WTC11 (cell line): ENCODE results near the gene GOLT1A.

Experiments
- ATF6 ChIP-seq: sonication (generic); formaldehyde crosslinking; IDR thresholded peaks from 2 replicates; pipeline ENCODE4 v1.8.1; 2023; ENCODE audit warnings: mild to moderate bottlenecking, missing genetic modification reagents
- CTCF ChIP-seq: fragments of 200-600 bp; IDR thresholded peaks from 2 replicates; pipeline ENCODE4 v1.8.0; 2022; ENCODE audit warnings: antibody characterized with exemption
- E2F1 ChIP-seq: sonication (generic); formaldehyde crosslinking; IDR thresholded peaks from 2 replicates; pipeline ENCODE4 v1.8.0; 2022; ENCODE audit warnings: mild to moderate bottlenecking, missing genetic modification reagents
- FOXJ3 ChIP-seq: sonication (generic); formaldehyde crosslinking; IDR thresholded peaks from 2 replicates; pipeline ENCODE4 v1.9.0; 2021; ENCODE audit warnings: missing genetic modification reagents, mild to moderate bottlenecking, borderline replicate concordance
- HMGXB4 ChIP-seq: sonication (generic); formaldehyde crosslinking; IDR thresholded peaks from 2 replicates; pipeline ENCODE4 v1.8.1; 2023; ENCODE audit warnings: mild to moderate bottlenecking, moderate library complexity, missing genetic modification reagents
- TCF7 ChIP-seq: sonication (generic); formaldehyde crosslinking; IDR thresholded peaks from 2 replicates; pipeline ENCODE4 v1.8.0; 2022; ENCODE audit warnings: mild to moderate bottlenecking, low read depth, missing genetic modification reagents, moderate library complexity
- USF2 ChIP-seq: sonication (generic); formaldehyde crosslinking; IDR thresholded peaks from 2 replicates; pipeline ENCODE4 v1.8.1; 2023; ENCODE audit warnings: mild to moderate bottlenecking, missing genetic modification reagents, moderate library complexity
- ZBTB21 ChIP-seq: sonication (generic); formaldehyde crosslinking; IDR thresholded peaks from 2 replicates; pipeline ENCODE4 v1.8.1; 2023; ENCODE audit warnings: mild to moderate bottlenecking, missing genetic modification reagents, borderline replicate concordance
- ZSCAN18 ChIP-seq: fragments of 250-450 bp; sonication (Bioruptor Pico); IDR thresholded peaks from 2 replicates; pipeline ENCODE4 v2.1.2; 2022; ENCODE audit warnings: mild to moderate bottlenecking, moderate library complexity
- TF ChIP-seq, protein P1 (sequence below): fragments of 250-450 bp; sonication (Bioruptor Pico); IDR thresholded peaks from 2 replicates; pipeline ENCODE4 v1.8.0; 2021; ENCODE audit warnings: mild to moderate bottlenecking
- TF ChIP-seq, protein P2 (sequence below): sonication (generic); formaldehyde crosslinking; IDR thresholded peaks from 2 replicates; pipeline ENCODE4 v1.8.1; 2022; ENCODE audit warnings: low read depth, missing genetic modification reagents, borderline replicate concordance
- TF ChIP-seq, protein P3 (sequence below): sonication (generic); formaldehyde crosslinking; conservative IDR thresholded peaks from 2 replicates; pipeline ENCODE4 v1.8.1; 2022; ENCODE audit warnings: mild to moderate bottlenecking, missing genetic modification reagents
- TF ChIP-seq, protein P4 (sequence below): sonication (generic); formaldehyde crosslinking; IDR thresholded peaks from 2 replicates; pipeline ENCODE4 v1.8.0; 2022; ENCODE audit warnings: mild to moderate bottlenecking, missing genetic modification reagents

GRCh38 chr1:204180133-204180532 is 33.7 kb downstream of the GOLT1A start:
- TF ChIP-seq, protein P1, sequence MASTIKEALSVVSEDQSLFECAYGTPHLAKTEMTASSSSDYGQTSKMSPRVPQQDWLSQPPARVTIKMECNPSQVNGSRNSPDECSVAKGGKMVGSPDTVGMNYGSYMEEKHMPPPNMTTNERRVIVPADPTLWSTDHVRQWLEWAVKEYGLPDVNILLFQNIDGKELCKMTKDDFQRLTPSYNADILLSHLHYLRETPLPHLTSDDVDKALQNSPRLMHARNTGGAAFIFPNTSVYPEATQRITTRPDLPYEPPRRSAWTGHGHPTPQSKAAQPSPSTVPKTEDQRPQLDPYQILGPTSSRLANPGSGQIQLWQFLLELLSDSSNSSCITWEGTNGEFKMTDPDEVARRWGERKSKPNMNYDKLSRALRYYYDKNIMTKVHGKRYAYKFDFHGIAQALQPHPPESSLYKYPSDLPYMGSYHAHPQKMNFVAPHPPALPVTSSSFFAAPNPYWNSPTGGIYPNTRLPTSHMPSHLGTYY (CRISPR knock-in tag): no peak
- TF ChIP-seq ATF6 (CRISPR knock-in tag) (no peak), CTCF (no peak), E2F1 (CRISPR knock-in tag) (no peak), TCF7 (CRISPR knock-in tag) (no peak), ZBTB21 (CRISPR knock-in tag) (no peak), HMGXB4 (no peak), ZSCAN18 (no peak), USF2 (CRISPR knock-in tag) (no peak), FOXJ3 (CRISPR knock-in tag) (no peak)
- TF ChIP-seq, protein P2, sequence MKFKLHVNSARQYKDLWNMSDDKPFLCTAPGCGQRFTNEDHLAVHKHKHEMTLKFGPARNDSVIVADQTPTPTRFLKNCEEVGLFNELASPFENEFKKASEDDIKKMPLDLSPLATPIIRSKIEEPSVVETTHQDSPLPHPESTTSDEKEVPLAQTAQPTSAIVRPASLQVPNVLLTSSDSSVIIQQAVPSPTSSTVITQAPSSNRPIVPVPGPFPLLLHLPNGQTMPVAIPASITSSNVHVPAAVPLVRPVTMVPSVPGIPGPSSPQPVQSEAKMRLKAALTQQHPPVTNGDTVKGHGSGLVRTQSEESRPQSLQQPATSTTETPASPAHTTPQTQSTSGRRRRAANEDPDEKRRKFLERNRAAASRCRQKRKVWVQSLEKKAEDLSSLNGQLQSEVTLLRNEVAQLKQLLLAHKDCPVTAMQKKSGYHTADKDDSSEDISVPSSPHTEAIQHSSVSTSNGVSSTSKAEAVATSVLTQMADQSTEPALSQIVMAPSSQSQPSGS (CRISPR knock-in tag): no peak
- TF ChIP-seq, protein P3, sequence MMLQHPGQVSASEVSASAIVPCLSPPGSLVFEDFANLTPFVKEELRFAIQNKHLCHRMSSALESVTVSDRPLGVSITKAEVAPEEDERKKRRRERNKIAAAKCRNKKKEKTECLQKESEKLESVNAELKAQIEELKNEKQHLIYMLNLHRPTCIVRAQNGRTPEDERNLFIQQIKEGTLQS (CRISPR knock-in tag): no peak
- TF ChIP-seq, protein P4, sequence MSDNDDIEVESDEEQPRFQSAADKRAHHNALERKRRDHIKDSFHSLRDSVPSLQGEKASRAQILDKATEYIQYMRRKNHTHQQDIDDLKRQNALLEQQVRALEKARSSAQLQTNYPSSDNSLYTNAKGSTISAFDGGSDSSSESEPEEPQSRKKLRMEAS (CRISPR knock-in tag): no peak
